IMR-90 (cell line): ENCODE data around the gene PBRM1. TPM values are rescaled to one million over a fixed set of nuclear protein-coding genes. Genes with fewer than 3 reads are reported as not detected.

Experiments
- ATAC-seq: fragments of 200-7000 bp; cut with Tn5 transposase; 2 replicates; pipeline ENCODE4 v1.9.1; 2020; ENCODE audit warnings: low read depth, mild to moderate bottlenecking, moderate library complexity
- BruUV-seq: library from RNA; stranded (reverse); fragments of 400-500 nt; replicated peaks from 2 replicates; lab custom pipeline; 2021; lab: Mats Ljungman, UMichigan
- CTCF ChIA-PET: fragments of 300-600 bp; formaldehyde crosslinking; extraction: SDS; loops from one replicate; lab custom pipeline; 2021; ENCODE audit warnings: antibody characterized with exemption; lab: Yijun Ruan, JAX
- POLR2A ChIA-PET: fragments of 300-600 bp; sonication (Branson Sonifier 250); formaldehyde crosslinking; loops from one replicate; lab custom pipeline; 2022; ENCODE audit warnings: antibody characterized with exemption; ENCODE audit not compliant: unreplicated experiment; lab: Charles Lee
- DNase-seq: peaks from one replicate; pipeline ENCODE4 v3.0.0; 2013
- H2AFZ ChIP-seq: replicated peaks from 2 replicates; pipeline ENCODE3; 2013; ENCODE audit warnings: low read length, mild to moderate bottlenecking; ENCODE audit not compliant: poor library complexity
- H2AK5ac ChIP-seq: 2 replicates; pipeline ENCODE4 v1.6.1; 2013; ENCODE audit warnings: low read depth, low read length, inconsistent platforms
- H2AK9ac ChIP-seq: replicated peaks from 2 replicates; pipeline ENCODE3; 2013; ENCODE audit warnings: mild to moderate bottlenecking, low read depth, low read length, moderate library complexity; ENCODE audit not compliant: poor library complexity
- H2BK120ac ChIP-seq: 2 replicates; pipeline ENCODE4 v1.6.1; 2013; ENCODE audit warnings: low read depth, low read length, inconsistent platforms
- H2BK15ac ChIP-seq: 3 replicates; pipeline ENCODE4 v1.6.1; 2013; ENCODE audit warnings: low read depth, low read length, inconsistent platforms
- H2BK20ac ChIP-seq: 2 replicates; pipeline ENCODE4 v1.6.1; 2013; ENCODE audit warnings: low read depth, mild to moderate bottlenecking, inconsistent platforms, low read length, moderate library complexity
- H2BK5ac ChIP-seq: 2 replicates; pipeline ENCODE4 v1.6.1; 2013; ENCODE audit warnings: mild to moderate bottlenecking, low read depth, low read length, inconsistent platforms; ENCODE audit not compliant: poor library complexity, severe bottlenecking
- H3K14ac ChIP-seq: replicated peaks from 2 replicates; pipeline ENCODE4 v1.6.1; 2013; ENCODE audit warnings: low read depth, low read length, inconsistent platforms
- H3K18ac ChIP-seq: 2 replicates; pipeline ENCODE4 v1.6.1; 2013; ENCODE audit warnings: low read depth, low read length, control low read depth
- H3K23ac ChIP-seq: 2 replicates; pipeline ENCODE4 v1.6.1; 2013; ENCODE audit warnings: low read depth, low read length, inconsistent platforms
- H3K27ac ChIP-seq: 2 replicates; pipeline ENCODE4 v1.5.1; 2013; ENCODE audit warnings: mild to moderate bottlenecking, control low read depth, low read length; ENCODE audit not compliant: insufficient read depth
- H3K27me3 ChIP-seq: 2 replicates; pipeline ENCODE4 v1.6.1; 2013; ENCODE audit warnings: low read length; ENCODE audit not compliant: control insufficient read depth, insufficient read depth
- H3K36me3 ChIP-seq: 2 replicates; pipeline ENCODE4 v1.6.1; 2013; ENCODE audit warnings: low read length, mixed read lengths; ENCODE audit not compliant: control insufficient read depth, insufficient read depth
- H3K4ac ChIP-seq: 2 replicates; pipeline ENCODE4 v1.6.1; 2013; ENCODE audit warnings: low read depth, low read length, inconsistent platforms
- H3K4me1 ChIP-seq: 2 replicates; pipeline ENCODE4 v1.6.1; 2013; ENCODE audit warnings: low read length, mixed read lengths; ENCODE audit not compliant: control insufficient read depth, insufficient read depth
- H3K4me2 ChIP-seq: 2 replicates; pipeline ENCODE4 v1.6.1; 2013; ENCODE audit warnings: low read depth, mild to moderate bottlenecking, control low read depth, low read length, moderate library complexity
- H3K4me3 ChIP-seq: 2 replicates; pipeline ENCODE4 v1.5.1; 2013; ENCODE audit warnings: low read depth, mild to moderate bottlenecking, control low read depth, low read length, moderate library complexity; ENCODE audit not compliant: insufficient read depth
- H3K56ac ChIP-seq: 2 replicates; pipeline ENCODE4 v1.6.1; 2013; ENCODE audit warnings: low read length, inconsistent platforms; ENCODE audit not compliant: insufficient read depth; ENCODE audit errors: extremely low read depth
- H3K79me1 ChIP-seq, 2 experiments: 2 replicates each; pipeline ENCODE4 v1.6.1; 2013; ENCODE audit warnings: low read length in 2 of 2, inconsistent platforms in 1 of 2, low read depth in 1 of 2
- H3K9ac ChIP-seq: 2 replicates; pipeline ENCODE4 v1.6.1; 2013; ENCODE audit warnings: low read depth, low read length, control low read depth
- H3K9me1 ChIP-seq: 2 replicates; pipeline ENCODE4 v1.6.1; 2013; ENCODE audit warnings: low read length, inconsistent platforms; ENCODE audit not compliant: insufficient read depth
- H3K9me3 ChIP-seq: 2 replicates; pipeline ENCODE4 v1.6.1; 2013; ENCODE audit warnings: low read length; ENCODE audit not compliant: control insufficient read depth, insufficient read depth
- H4K20me1 ChIP-seq: 2 replicates; pipeline ENCODE4 v1.6.1; 2013; ENCODE audit warnings: low read length, inconsistent platforms; ENCODE audit not compliant: insufficient read depth
- H4K5ac ChIP-seq: 2 replicates; pipeline ENCODE4 v1.6.1; 2013; ENCODE audit warnings: mild to moderate bottlenecking, low read depth, low read length, control low read depth
- H4K8ac ChIP-seq, 2 experiments: 2 replicates each; pipeline ENCODE4 v1.6.1; 2013; ENCODE audit warnings: low read depth in 2 of 2, low read length in 2 of 2, control low read depth in 1 of 2, inconsistent platforms in 1 of 2
- H4K91ac ChIP-seq: 2 replicates; pipeline ENCODE4 v1.6.1; 2013; ENCODE audit warnings: low read depth, low read length, inconsistent platforms; ENCODE audit not compliant: insufficient read depth
- BHLHE40 ChIP-seq: fragments of 150-350 bp; IDR thresholded peaks from 2 replicates; pipeline ENCODE4 v1.6.1; 2016; ENCODE audit warnings: mild to moderate bottlenecking, low read depth, low read length
- CEBPB ChIP-seq: IDR thresholded peaks from 2 replicates; pipeline ENCODE4 v1.6.1; 2012; ENCODE audit warnings: low read depth, low read length, improper control_type of control experiment
- CHD1 ChIP-seq: IDR thresholded peaks from 2 replicates; pipeline ENCODE4 v1.6.1; 2012; ENCODE audit warnings: low read depth, low read length, improper control_type of control experiment
- FOS ChIP-seq: fragments of 150-350 bp; IDR thresholded peaks from 2 replicates; pipeline ENCODE4 v1.6.1; 2016; ENCODE audit warnings: low read depth, low read length
- MAFK ChIP-seq: IDR thresholded peaks from 2 replicates; pipeline ENCODE4 v1.6.1; 2012; ENCODE audit warnings: low read depth, low read length, improper control_type of control experiment
- MAZ ChIP-seq: IDR thresholded peaks from 2 replicates; pipeline ENCODE4 v1.6.1; 2012; ENCODE audit warnings: low read depth, mild to moderate bottlenecking, low read length, improper control_type of control experiment, moderate library complexity, borderline replicate concordance
- MXI1 ChIP-seq: IDR thresholded peaks from 2 replicates; pipeline ENCODE4 v1.6.1; 2012; ENCODE audit warnings: low read depth, mild to moderate bottlenecking, low read length, moderate library complexity, borderline replicate concordance
- POLR2A ChIP-seq: IDR thresholded peaks from 2 replicates; pipeline ENCODE4 v1.6.1; 2012; ENCODE audit warnings: mild to moderate bottlenecking, low read depth, low read length
- RAD21 ChIP-seq: IDR thresholded peaks from 2 replicates; pipeline ENCODE4 v1.6.1; 2012; ENCODE audit warnings: low read length, improper control_type of control experiment
- RCOR1 ChIP-seq: IDR thresholded peaks from 2 replicates; pipeline ENCODE4 v1.6.1; 2012; ENCODE audit warnings: mild to moderate bottlenecking, low read length, improper control_type of control experiment; ENCODE audit not compliant: insufficient replicate concordance
- RFX5 ChIP-seq: IDR thresholded peaks from 2 replicates; pipeline ENCODE4 v1.8.0; 2012; ENCODE audit warnings: low read depth, mild to moderate bottlenecking, low read length, moderate library complexity
- SMC3 ChIP-seq: fragments of 150-350 bp; IDR thresholded peaks from 2 replicates; pipeline ENCODE4 v1.6.1; 2016; ENCODE audit warnings: low read depth, mild to moderate bottlenecking, antibody characterized with exemption, low read length, moderate library complexity
- WGBS, 2 experiments: methylation state at CpG; one replicate each; pipeline versions ENCODE4 v1.1.5 to v1.1.7; 2013; ENCODE audit warnings: missing lambda C conversion rate in 2 of 2; ENCODE audit not compliant: insufficient read length in 1 of 2; ENCODE audit errors: extremely low coverage in 2 of 2; 5-methylcytosine and 5-hydroxymethylcytosine counted together
- dilution Hi-C: fragments of 300-500 bp; cut with HindIII; formaldehyde crosslinking; loops from one replicate; pipeline ENCODE4 v1.14.3; 2018; ENCODE audit warnings: low sequenced_read_pairs; ENCODE audit not compliant: unreplicated experiment
- in situ Hi-C: fragments of 300-500 bp; cut with MboI; formaldehyde crosslinking; loops from 3 replicates; pipeline ENCODE4 v1.14.3; 2019; ENCODE audit warnings: low sequenced_read_pairs, inconsistent platforms, mixed read lengths
- intact Hi-C: fragments of 100-400 bp; cut with micrococcal nuclease; formaldehyde crosslinking; loops from 2 replicates; pipeline ENCODE4 v1.10.0; 2022
- polyA plus RNA-seq, 3 experiments: library from polyadenylated mRNA; depleted of rRNA; stranded (reverse); fragments of >200 nt; gene quantifications; 2 replicates each; pipeline ENCODE4 v1.2.3, GENCODE V29; 2012; ENCODE audit warnings: low replicate concordance in 1 of 3
- total RNA-seq: library from RNA; depleted of rRNA; stranded (reverse); fragments of >200 nt; gene quantifications from 2 replicates; pipeline ENCODE4 v1.2.3, GENCODE V29; 2012
- TF ChIP-seq, protein P1 (sequence below): fragments of 150-350 bp; IDR thresholded peaks from 2 replicates; pipeline ENCODE4 v1.6.1; 2016; ENCODE audit warnings: low read depth, mild to moderate bottlenecking, low read length, moderate library complexity, borderline replicate concordance
- TF ChIP-seq, protein P2 (sequence below): fragments of 150-350 bp; IDR thresholded peaks from 2 replicates; pipeline ENCODE4 v1.6.1; 2017; ENCODE audit warnings: mild to moderate bottlenecking, antibody characterized with exemption, low read length, low read depth
- TF ChIP-seq, protein P3 (sequence below): conservative IDR thresholded peaks from 2 replicates; pipeline ENCODE4 v1.5.1; 2012; ENCODE audit warnings: mild to moderate bottlenecking, low read depth, low read length, improper control_type of control experiment

PBRM1 gene
- total and polyA plus RNA-seq, 2 of the 4 experiments (the other 2 are of a cell fraction): 16.5 to 72.6 TPM

DNA sequence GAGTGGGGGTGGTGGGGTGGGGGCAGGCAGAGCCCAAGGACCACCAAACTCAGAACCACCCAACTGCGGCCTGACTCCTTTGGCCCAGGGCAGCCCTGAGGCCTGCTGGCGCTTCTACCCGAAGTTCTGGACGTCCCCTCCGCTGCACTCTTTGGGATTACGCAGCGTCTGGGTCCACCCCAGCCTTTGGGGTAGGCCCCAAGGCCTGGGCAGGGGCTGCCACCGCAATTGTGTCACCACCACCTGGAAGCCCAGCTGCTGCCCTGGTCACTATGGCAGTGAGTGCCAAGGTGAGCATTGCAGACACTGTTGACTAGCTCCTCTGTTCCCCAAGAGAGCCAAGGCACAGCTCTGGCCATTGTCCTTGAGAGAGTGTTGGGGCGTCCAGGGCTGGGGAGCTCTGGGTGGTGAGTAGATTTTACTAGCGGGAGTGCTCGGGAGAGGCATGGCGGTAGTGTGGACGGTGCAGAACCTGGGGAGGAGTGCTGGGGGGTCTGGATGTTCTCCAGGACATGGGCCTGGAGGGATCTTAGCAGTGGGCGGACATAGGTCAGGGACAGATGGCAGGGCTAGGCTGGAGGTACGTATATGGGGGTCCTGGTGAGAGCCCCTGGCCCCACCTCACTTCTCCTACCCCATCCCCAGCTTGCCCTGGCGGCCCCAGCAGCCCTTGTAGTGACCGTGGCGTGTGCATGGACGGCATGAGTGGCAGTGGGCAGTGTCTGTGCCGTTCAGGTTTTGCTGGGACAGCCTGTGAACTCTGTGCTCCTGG is 164.8 kb downstream of the PBRM1 start:
- peaks cover 2% of the 10 kb centered on the region; the same call in 1 of the 2 replicates for H3K27me3 ChIP-seq
- no peaks in the 10 kb centered on the region for H3K9me3 ChIP-seq
- ChIA-PET POLR2A (no interaction called here), CTCF (no interaction called here)
- H3K36me3 ChIP-seq: peaks cover 27% of the 10 kb centered on the region
- H3K79me1 ChIP-seq: 0 out of 4 replicates have a peak, but pooled peaks cover 0 to 8% of the 10 kb centered on the region in 2 experiments
- no peak overlapping the region for H4K91ac ChIP-seq
- intact Hi-C loops (no loop called here), in situ Hi-C loops (no loop called here), dilution Hi-C loops (no loop called here)
- H2BK15ac ChIP-seq: no peak overlapping the region
- ATAC-seq (no peak), DNase-seq (no peak)
- no peak overlapping the region for H2AK5ac ChIP-seq
- H3K4me2 ChIP-seq: no peak overlapping the region
- no peak overlapping the region for H3K27ac ChIP-seq
- H4K20me1 ChIP-seq: peaks cover 4% of the 10 kb centered on the region; the same call in 1 of the 2 replicates
- peaks cover 11% of the 10 kb centered on the region; the same call in 1 of the 2 replicates for H3K9me1 ChIP-seq
- H3K4me3 ChIP-seq: no peak overlapping the region
- H2BK20ac ChIP-seq: no peak overlapping the region
- no peak overlapping the region for H3K56ac ChIP-seq
- H3K9ac ChIP-seq: no peak overlapping the region
- no TSS peak for BruUV-seq
- no peak overlapping the region for H2AFZ ChIP-seq
- H2AK9ac ChIP-seq: no peak overlapping the region
- H4K5ac ChIP-seq: no peak overlapping the region
- H3K4me1 ChIP-seq: peaks cover 1% of the 10 kb centered on the region; the same call in 1 of the 2 replicates
- H2BK120ac ChIP-seq: no peak overlapping the region
- H3K14ac ChIP-seq: no peak overlapping the region
- 94% methylated on average over 8 of the region's 20 CpGs; no CpG with 5 or more reads in 1 of the 2 experiments for WGBS, 2 experiments
- H3K4ac ChIP-seq: no peak overlapping the region
- H3K18ac ChIP-seq: no peak overlapping the region
- H3K23ac ChIP-seq: no peak overlapping the region
- no peak overlapping the region for H2BK5ac ChIP-seq
- H4K8ac ChIP-seq: no peak overlapping the region
- TF ChIP-seq, protein P1, sequence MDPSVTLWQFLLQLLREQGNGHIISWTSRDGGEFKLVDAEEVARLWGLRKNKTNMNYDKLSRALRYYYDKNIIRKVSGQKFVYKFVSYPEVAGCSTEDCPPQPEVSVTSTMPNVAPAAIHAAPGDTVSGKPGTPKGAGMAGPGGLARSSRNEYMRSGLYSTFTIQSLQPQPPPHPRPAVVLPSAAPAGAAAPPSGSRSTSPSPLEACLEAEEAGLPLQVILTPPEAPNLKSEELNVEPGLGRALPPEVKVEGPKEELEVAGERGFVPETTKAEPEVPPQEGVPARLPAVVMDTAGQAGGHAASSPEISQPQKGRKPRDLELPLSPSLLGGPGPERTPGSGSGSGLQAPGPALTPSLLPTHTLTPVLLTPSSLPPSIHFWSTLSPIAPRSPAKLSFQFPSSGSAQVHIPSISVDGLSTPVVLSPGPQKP: no peak
- TF ChIP-seq BHLHE40 (no peak), CHD1 (no peak), CEBPB (no peak), RFX5 (no peak), FOS (no peak), POLR2A (no peak), MAFK (no peak), RAD21 (no peak), SMC3 (no peak), RCOR1 (no peak), MXI1 (no peak), MAZ (no peak)
- TF ChIP-seq, protein P2, sequence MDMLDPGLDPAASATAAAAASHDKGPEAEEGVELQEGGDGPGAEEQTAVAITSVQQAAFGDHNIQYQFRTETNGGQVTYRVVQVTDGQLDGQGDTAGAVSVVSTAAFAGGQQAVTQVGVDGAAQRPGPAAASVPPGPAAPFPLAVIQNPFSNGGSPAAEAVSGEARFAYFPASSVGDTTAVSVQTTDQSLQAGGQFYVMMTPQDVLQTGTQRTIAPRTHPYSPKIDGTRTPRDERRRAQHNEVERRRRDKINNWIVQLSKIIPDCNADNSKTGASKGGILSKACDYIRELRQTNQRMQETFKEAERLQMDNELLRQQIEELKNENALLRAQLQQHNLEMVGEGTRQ: no peak
- TF ChIP-seq, protein P3, sequence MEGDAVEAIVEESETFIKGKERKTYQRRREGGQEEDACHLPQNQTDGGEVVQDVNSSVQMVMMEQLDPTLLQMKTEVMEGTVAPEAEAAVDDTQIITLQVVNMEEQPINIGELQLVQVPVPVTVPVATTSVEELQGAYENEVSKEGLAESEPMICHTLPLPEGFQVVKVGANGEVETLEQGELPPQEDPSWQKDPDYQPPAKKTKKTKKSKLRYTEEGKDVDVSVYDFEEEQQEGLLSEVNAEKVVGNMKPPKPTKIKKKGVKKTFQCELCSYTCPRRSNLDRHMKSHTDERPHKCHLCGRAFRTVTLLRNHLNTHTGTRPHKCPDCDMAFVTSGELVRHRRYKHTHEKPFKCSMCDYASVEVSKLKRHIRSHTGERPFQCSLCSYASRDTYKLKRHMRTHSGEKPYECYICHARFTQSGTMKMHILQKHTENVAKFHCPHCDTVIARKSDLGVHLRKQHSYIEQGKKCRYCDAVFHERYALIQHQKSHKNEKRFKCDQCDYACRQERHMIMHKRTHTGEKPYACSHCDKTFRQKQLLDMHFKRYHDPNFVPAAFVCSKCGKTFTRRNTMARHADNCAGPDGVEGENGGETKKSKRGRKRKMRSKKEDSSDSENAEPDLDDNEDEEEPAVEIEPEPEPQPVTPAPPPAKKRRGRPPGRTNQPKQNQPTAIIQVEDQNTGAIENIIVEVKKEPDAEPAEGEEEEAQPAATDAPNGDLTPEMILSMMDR: no peak
